Measurements from ENCODE around the gene NOSIP.

DNA sequence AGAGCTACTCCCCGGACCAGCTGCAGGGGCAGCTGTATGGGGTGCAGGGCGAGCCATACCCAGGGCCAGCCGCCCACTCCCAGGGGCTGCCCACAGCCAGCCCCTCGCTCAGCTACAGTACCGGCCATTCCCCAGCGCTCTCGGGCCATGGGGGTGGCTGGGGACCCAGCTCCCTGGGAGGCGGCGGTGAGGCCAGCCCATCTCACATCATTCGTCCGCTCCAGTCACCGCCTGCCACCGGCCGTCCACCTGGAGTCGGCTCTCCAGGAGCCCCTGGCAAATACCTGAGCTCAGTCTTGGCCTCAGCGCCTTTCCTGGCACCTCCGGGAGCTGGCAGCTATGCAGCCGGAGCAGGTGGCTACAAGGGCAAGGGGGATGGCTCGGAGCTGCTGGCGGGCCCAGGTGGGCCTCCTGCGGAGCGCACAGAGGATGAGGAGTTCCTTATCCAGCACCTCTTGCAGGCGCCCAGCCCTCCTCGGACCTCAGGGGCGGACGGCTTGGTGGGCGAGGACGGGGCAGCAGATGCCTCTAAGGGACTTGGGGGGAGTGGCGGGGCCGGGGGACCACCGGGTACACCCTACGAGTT is 15.6 kb upstream of the NOSIP start:
- TF ChIP-seq CTCF (conservative IDR thresholded peaks at IDR 0.05; ENCODE audit: low read length) (no peak), EZH2phosphoT487 (IDR thresholded peaks at IDR 0.05; ENCODE audit: borderline replicate concordance, low read depth, low read length) (no peak)
